Nephron progenitor cell (in vitro differentiated cells): Measurements from ENCODE around the gene PHACTR1.

ENCODE experiments used
- DNase-seq: peaks from one replicate; pipeline ENCODE4 v3.0.0; 2021
- H3K27ac Mint-ChIP-seq: 2 replicates; pipeline ENCODE4 v1.8.0; 2021; ENCODE audit warnings: mild to moderate bottlenecking, moderate library complexity, mixed read lengths
- H3K27me3 Mint-ChIP-seq: 2 replicates; pipeline ENCODE4 v1.8.0; 2021; ENCODE audit warnings: mild to moderate bottlenecking, low read depth, mixed read lengths; ENCODE audit not compliant: poor library complexity
- H3K36me3 Mint-ChIP-seq: 2 replicates; pipeline ENCODE4 v1.8.0; 2021; ENCODE audit warnings: low read depth, mixed read lengths
- H3K4me1 Mint-ChIP-seq: 2 replicates; pipeline ENCODE4 v1.8.0; 2021; ENCODE audit warnings: mixed read lengths
- H3K4me3 Mint-ChIP-seq: 2 replicates; pipeline ENCODE4 v1.8.0; 2021; ENCODE audit warnings: mild to moderate bottlenecking, moderate library complexity, mixed read lengths
- H3K9me3 Mint-ChIP-seq: 2 replicates; pipeline ENCODE4 v1.8.0; 2021; ENCODE audit warnings: mild to moderate bottlenecking, moderate library complexity, mixed read lengths
- TF ChIP-seq, protein P1 (sequence below): fragments of 200-600 bp; sonication (generic); IDR thresholded peaks from 2 replicates; pipeline ENCODE4 v1.5.0; 2021; ENCODE audit warnings: antibody characterized with exemption

Gene PHACTR1

DNA sequence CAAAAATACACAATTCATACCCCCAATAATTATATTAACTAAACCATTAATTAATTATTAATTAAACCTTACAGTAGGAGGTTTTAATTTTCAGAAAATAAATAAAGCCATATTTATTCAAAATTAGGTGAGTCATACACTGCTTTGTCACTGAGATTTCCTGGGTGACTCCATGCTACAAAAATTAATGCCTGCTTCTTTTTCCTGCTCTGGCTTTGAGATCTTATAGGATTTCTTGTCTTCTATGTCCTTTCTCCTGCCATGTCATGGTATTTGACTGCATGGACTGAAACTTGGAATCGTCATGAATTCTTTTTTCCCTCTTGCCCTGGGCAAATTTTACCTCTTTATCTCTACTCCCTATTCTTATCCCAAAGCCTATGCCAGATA, 133.2 kb downstream of the PHACTR1 start:
- Mint-ChIP-seq H3K27me3 (no peaks in the 10 kb centered on the region), H3K9me3 (no peaks in the 10 kb centered on the region), H3K4me3 (no peak overlapping the region), H3K36me3 (no peaks in the 10 kb centered on the region), H3K27ac (no peak overlapping the region), H3K4me1 (peaks cover 10% of the 10 kb centered on the region)
- TF ChIP-seq, protein P1, sequence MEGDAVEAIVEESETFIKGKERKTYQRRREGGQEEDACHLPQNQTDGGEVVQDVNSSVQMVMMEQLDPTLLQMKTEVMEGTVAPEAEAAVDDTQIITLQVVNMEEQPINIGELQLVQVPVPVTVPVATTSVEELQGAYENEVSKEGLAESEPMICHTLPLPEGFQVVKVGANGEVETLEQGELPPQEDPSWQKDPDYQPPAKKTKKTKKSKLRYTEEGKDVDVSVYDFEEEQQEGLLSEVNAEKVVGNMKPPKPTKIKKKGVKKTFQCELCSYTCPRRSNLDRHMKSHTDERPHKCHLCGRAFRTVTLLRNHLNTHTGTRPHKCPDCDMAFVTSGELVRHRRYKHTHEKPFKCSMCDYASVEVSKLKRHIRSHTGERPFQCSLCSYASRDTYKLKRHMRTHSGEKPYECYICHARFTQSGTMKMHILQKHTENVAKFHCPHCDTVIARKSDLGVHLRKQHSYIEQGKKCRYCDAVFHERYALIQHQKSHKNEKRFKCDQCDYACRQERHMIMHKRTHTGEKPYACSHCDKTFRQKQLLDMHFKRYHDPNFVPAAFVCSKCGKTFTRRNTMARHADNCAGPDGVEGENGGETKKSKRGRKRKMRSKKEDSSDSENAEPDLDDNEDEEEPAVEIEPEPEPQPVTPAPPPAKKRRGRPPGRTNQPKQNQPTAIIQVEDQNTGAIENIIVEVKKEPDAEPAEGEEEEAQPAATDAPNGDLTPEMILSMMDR, result no peak
- no peak for DNase-seq

DNA sequence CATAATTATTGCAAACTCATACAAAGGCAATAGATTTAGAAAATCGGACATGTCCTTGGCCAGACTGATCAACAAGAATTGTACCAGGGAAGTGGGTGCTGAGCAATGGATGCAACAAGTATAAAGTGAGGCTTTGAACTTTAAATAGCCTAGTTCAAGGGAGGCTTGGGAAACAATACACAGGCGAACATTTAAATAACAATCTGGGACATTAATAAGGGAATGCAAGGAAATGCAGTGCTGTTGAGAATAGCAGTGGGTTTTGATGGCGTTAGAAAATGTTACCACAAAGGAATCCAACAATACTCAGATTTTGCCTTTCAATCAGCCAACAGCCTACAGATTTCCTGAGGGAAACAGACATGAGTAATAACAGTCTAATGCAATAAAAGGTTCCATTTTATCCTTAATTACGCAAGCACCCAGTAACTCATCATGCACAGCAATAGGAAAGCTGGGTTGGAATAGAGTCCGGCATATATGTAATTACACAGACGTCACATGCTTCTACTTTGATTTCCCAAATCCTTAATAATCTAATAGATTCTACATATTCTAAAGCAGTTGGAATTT, 134.6 kb downstream of the PHACTR1 start:
- Mint-ChIP-seq H3K27ac (no peak overlapping the region), H3K36me3 (no peaks in the 10 kb centered on the region), H3K27me3 (no peaks in the 10 kb centered on the region), H3K4me3 (no peak overlapping the region), H3K4me1 (peaks cover 10% of the 10 kb centered on the region), H3K9me3 (no peaks in the 10 kb centered on the region)
- TF ChIP-seq, protein P1, result no peak
- DNase-seq, result no peak

DNA sequence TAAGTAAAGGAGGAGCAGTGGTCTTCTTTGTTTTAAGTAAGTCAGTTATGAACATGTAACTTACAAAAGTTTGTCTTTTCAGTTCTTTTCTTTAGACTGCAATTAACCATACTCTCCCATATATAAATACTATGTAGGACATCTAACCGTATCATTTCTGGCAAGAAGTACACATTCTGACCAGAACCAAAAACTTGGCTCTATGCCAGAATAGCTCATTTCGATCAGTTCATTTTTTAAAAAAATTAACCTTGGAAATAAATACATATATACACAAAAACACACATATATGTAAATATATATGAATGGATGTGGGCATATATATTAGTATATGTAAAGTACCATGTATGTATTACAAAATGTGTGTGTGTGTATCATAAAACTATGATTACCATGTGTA, 145.0 kb downstream of the PHACTR1 start:
- Mint-ChIP-seq H3K4me3 (no peak overlapping the region), H3K9me3 (no peaks in the 10 kb centered on the region), H3K27ac (no peak overlapping the region), H3K27me3 (peaks cover 3% of the 10 kb centered on the region), H3K36me3 (no peaks in the 10 kb centered on the region), H3K4me1 (peaks cover 16% of the 10 kb centered on the region)
- no peak for DNase-seq
- TF ChIP-seq, protein P1, result no peak

DNA sequence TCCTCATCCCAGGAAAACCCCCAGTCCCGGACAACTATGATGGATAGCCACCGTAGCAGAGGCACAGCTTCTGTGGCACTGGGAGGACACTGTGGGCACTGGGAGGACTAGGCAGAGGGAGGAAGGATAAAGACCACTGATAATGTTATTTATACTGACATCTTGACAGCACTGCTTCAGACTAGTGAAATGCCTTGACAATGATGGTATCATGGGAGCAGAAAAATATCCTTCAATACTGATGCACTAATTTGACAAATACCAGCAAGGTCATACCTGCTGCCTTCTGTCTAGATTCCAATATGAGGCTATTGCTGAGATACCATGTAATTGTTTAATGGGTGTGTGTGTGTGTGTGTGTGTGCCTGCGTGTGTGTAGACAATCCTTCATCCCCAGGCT, 148.6 kb downstream of the PHACTR1 start:
- no peak overlapping the region for H3K4me3 Mint-ChIP-seq
- no peaks in the 10 kb centered on the region for H3K36me3 Mint-ChIP-seq
- H3K4me1 Mint-ChIP-seq, result peaks cover 16% of the 10 kb centered on the region
- DNase-seq, result no peak
- no peaks in the 10 kb centered on the region for H3K9me3 Mint-ChIP-seq
- no peak overlapping the region for H3K27ac Mint-ChIP-seq
- TF ChIP-seq, protein P1, result no peak
- peaks cover 9% of the 10 kb centered on the region for H3K27me3 Mint-ChIP-seq

DNA sequence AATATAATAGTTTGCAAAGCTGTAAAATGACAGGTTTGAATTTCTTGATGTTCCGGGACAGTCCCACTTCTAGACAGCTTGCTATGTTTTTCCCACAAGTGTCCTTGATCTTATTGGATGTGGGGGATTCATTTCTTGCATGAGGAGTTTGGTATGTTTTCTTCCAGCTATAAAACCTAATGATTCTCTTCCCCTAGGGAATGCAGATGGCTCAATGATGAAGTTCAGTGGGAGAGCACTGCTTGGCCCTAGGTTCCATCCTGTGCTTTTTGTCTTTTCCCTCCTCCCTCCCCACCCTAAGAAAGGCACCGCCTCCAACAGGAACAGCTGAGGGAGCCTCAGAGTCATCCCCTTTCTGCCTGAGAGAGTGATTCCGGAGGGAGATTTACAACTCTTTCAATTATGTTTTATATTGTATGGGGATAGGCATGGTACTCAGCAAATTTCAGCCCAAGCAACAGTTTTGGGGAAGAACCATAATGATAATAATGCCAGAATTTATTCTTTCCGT, 149.2 kb downstream of the PHACTR1 start:
- H3K9me3 Mint-ChIP-seq, result no peaks in the 10 kb centered on the region
- peaks cover 7% of the 10 kb centered on the region for H3K27me3 Mint-ChIP-seq
- no peaks in the 10 kb centered on the region for H3K36me3 Mint-ChIP-seq
- H3K27ac Mint-ChIP-seq, result no peak overlapping the region
- no peak for DNase-seq
- no peak overlapping the region for H3K4me3 Mint-ChIP-seq
- TF ChIP-seq, protein P1, result no peak
- peaks cover 16% of the 10 kb centered on the region for H3K4me1 Mint-ChIP-seq

DNA sequence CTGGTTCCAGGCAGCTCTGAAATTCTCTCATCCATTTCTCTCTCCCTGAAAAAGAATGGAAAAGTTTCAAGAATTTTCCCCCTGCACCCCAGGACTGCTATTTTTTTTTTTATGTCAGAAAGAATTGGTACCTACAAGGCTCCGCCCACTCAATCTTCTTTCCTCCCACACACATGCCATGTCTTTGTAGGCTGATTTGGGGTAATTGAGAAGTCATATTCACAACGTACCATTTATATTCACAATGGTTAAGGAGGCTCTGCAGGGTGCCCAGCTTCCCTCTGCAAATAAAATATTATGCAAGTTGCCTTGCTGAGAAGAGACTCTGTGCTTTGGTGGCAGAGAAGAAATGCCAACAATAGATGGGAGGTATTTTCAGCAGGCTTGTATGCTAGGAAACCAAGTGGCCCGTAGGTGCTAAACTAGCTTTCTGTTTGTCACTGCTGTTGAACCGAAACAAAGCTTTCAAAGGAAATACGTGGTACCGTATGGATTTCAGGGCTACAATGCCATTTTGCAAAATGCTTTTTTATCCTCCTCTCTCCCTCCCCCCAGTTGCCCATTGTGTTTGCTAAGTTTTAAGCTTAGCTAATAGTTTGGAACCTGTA, 150.0 kb downstream of the PHACTR1 start:
- no peaks in the 10 kb centered on the region for H3K9me3 Mint-ChIP-seq
- peaks cover 7% of the 10 kb centered on the region for H3K27me3 Mint-ChIP-seq
- peaks cover 16% of the 10 kb centered on the region for H3K4me1 Mint-ChIP-seq
- no peak for DNase-seq
- no peak overlapping the region for H3K4me3 Mint-ChIP-seq
- H3K36me3 Mint-ChIP-seq, result no peaks in the 10 kb centered on the region
- TF ChIP-seq, protein P1, result no peak
- no peak overlapping the region for H3K27ac Mint-ChIP-seq
